Endothelial cell (in vitro differentiated cells): Measurements from ENCODE around the gene GALNT12. TPM values are rescaled to one million over a fixed set of nuclear protein-coding genes. Genes with fewer than 3 reads are reported as not detected.

Experiments used
- DNase-seq: peaks from one replicate; pipeline ENCODE4 v3.0.0; 2021; ENCODE audit warnings: low spot score
- H3K27ac Mint-ChIP-seq: one replicate; pipeline ENCODE4 v1.8.0; 2021; ENCODE audit warnings: mixed read lengths, inconsistent platforms; ENCODE audit not compliant: unreplicated experiment
- H3K27me3 Mint-ChIP-seq: one replicate; pipeline ENCODE4 v1.8.0; 2021; ENCODE audit warnings: mild to moderate bottlenecking, moderate library complexity, mixed read lengths, inconsistent platforms; ENCODE audit not compliant: unreplicated experiment
- H3K36me3 Mint-ChIP-seq: one replicate; pipeline ENCODE4 v1.8.0; 2021; ENCODE audit warnings: mild to moderate bottlenecking, low read depth, mixed read lengths, inconsistent platforms; ENCODE audit not compliant: unreplicated experiment
- H3K4me1 Mint-ChIP-seq: one replicate; pipeline ENCODE4 v1.8.0; 2021; ENCODE audit warnings: mild to moderate bottlenecking, mixed read lengths, inconsistent platforms; ENCODE audit not compliant: unreplicated experiment
- H3K4me3 Mint-ChIP-seq: one replicate; pipeline ENCODE4 v1.8.0; 2021; ENCODE audit warnings: mild to moderate bottlenecking, mixed read lengths, inconsistent platforms; ENCODE audit not compliant: unreplicated experiment
- H3K9me3 Mint-ChIP-seq: one replicate; pipeline ENCODE4 v1.8.0; 2021; ENCODE audit warnings: mixed read lengths, inconsistent platforms; ENCODE audit not compliant: unreplicated experiment
- CTCF ChIP-seq: fragments of 200-600 bp; sonication (generic); IDR thresholded peaks from one replicate; pipeline ENCODE4 v1.5.0; 2021; ENCODE audit warnings: antibody characterized with exemption; ENCODE audit not compliant: unreplicated experiment
- total RNA-seq: library from RNA; stranded (reverse); fragmentation: NEBNext Ultra II Directional; extraction: Animal tissue kit (Norgen Biotek cat#: 25700); gene quantifications from one replicate; pipeline ENCODE4 v1.2.1, GENCODE V29; 2021; ENCODE audit not compliant: unreplicated experiment

Gene GALNT12
- total RNA-seq, 1 donor from 2014 or later, result 1.7 TPM

GRCh38 chr9:98790842-98791607 is 16.4 kb upstream of the GALNT12 start:
- Mint-ChIP-seq H3K36me3 (peaks cover 4% of the 10 kb centered on the region), H3K4me3 (no peak overlapping the region), H3K9me3 (no peaks in the 10 kb centered on the region), H3K4me1 (peaks cover 19% of the 10 kb centered on the region), H3K27ac (peak overlapping the region; percentile 5), H3K27me3 (peaks cover 8% of the 10 kb centered on the region)
- peak; percentile 85 for DNase-seq
- peak; percentile 100 for TF ChIP-seq CTCF

GRCh38 chr9:98791608-98792490 is 15.6 kb upstream of the GALNT12 start:
- Mint-ChIP-seq H3K9me3 (no peaks in the 10 kb centered on the region), H3K36me3 (peaks cover 4% of the 10 kb centered on the region), H3K27me3 (peaks cover 8% of the 10 kb centered on the region), H3K4me3 (no peak overlapping the region), H3K4me1 (peaks cover 19% of the 10 kb centered on the region), H3K27ac (peak overlapping the region; percentile 20)
- DNase-seq, result no peak
- no peak for TF ChIP-seq CTCF

GRCh38 chr9:98793031-98793430 is 14.4 kb upstream of the GALNT12 start:
- Mint-ChIP-seq H3K27me3 (peaks cover 11% of the 10 kb centered on the region), H3K27ac (no peak overlapping the region), H3K4me1 (peaks cover 19% of the 10 kb centered on the region), H3K9me3 (no peaks in the 10 kb centered on the region), H3K36me3 (peaks cover 8% of the 10 kb centered on the region), H3K4me3 (no peak overlapping the region)
- no peak for DNase-seq
- TF ChIP-seq CTCF, result no peak

GRCh38 chr9:98794802-98795201 is 12.7 kb upstream of the GALNT12 start:
- no peak overlapping the region for H3K27ac Mint-ChIP-seq
- H3K27me3 Mint-ChIP-seq, result peaks cover 11% of the 10 kb centered on the region
- no peak for TF ChIP-seq CTCF
- H3K4me1 Mint-ChIP-seq, result peaks cover 19% of the 10 kb centered on the region
- DNase-seq, result no peak
- H3K4me3 Mint-ChIP-seq, result no peak overlapping the region
- H3K9me3 Mint-ChIP-seq, result no peaks in the 10 kb centered on the region
- H3K36me3 Mint-ChIP-seq, result peaks cover 8% of the 10 kb centered on the region
